HepG2 (cell line): Measurements from ENCODE around the gene USP36. TPM values are rescaled to one million over a fixed set of nuclear protein-coding genes. Genes with fewer than 3 reads are reported as not detected.

Source experiments
- ARNTL ChIP-seq: sonication (generic); formaldehyde crosslinking; IDR thresholded peaks from 2 replicates; pipeline ENCODE4 v1.4.0; 2020; ENCODE audit warnings: mild to moderate bottlenecking, missing genetic modification reagents
- ATRX ChIP-seq: sonication (generic); formaldehyde crosslinking; IDR thresholded peaks from 2 replicates; pipeline ENCODE4 v1.4.0; 2020; ENCODE audit warnings: missing genetic modification reagents, borderline replicate concordance
- CERS6 ChIP-seq: sonication (generic); formaldehyde crosslinking; IDR thresholded peaks from 2 replicates; pipeline ENCODE4 v1.5.0; 2020; ENCODE audit warnings: missing genetic modification reagents
- DZIP1 ChIP-seq: sonication (generic); formaldehyde crosslinking; IDR thresholded peaks from 2 replicates; pipeline ENCODE4 v1.5.0; 2020; ENCODE audit warnings: mild to moderate bottlenecking, missing genetic modification reagents
- HCFC1 ChIP-seq: fragments of 150-350 bp; IDR thresholded peaks from 2 replicates; pipeline ENCODE4 v1.6.1; 2014; ENCODE audit warnings: low read depth, low read length
- NONO ChIP-seq, 2 experiments: fragments of 450-650 bp in 1 of 2; sonication (generic) in 1 of 2; formaldehyde crosslinking in 1 of 2; IDR thresholded peaks in 1 of 2; conservative IDR thresholded peaks in 1 of 2; 2 replicates each; pipeline versions ENCODE4 v1.6.1 to v1.8.0; 2017 to 2022; ENCODE audit warnings: mild to moderate bottlenecking in 1 of 2, missing genetic modification reagents in 1 of 2, moderate library complexity in 1 of 2
- NR2F1 ChIP-seq, 2 experiments: fragments of 450-650 bp in 1 of 2; formaldehyde crosslinking in 1 of 2; IDR thresholded peaks; 2 replicates each; pipeline versions ENCODE4 v1.5.0 to v1.6.1; 2016 to 2020; ENCODE audit warnings: mild to moderate bottlenecking in 1 of 2, missing compliant biosample characterization in 1 of 2, missing genetic modification reagents in 1 of 2, moderate library complexity in 1 of 2
- POLR2AphosphoS2 ChIP-seq: IDR thresholded peaks from 2 replicates; pipeline ENCODE4 v1.6.1; 2011; ENCODE audit warnings: low read depth, low read length, improper control_type of control experiment
- PRDM4 ChIP-seq: sonication (generic); formaldehyde crosslinking; IDR thresholded peaks from 2 replicates; pipeline ENCODE4 v1.9.0; 2021; ENCODE audit warnings: missing genetic modification reagents, borderline replicate concordance
- RARA ChIP-seq: IDR thresholded peaks from 2 replicates; pipeline ENCODE4 v1.6.1; 2016; ENCODE audit warnings: missing genetic modification reagents, missing compliant biosample characterization
- SAFB2 ChIP-seq: sonication (generic); formaldehyde crosslinking; IDR thresholded peaks from 2 replicates; pipeline ENCODE4 v1.5.1; 2020; ENCODE audit warnings: missing genetic modification reagents, low read depth, mild to moderate bottlenecking, borderline replicate concordance
- SMARCC2 ChIP-seq: fragments of 450-650 bp; IDR thresholded peaks from 2 replicates; pipeline ENCODE4 v1.6.1; 2017; ENCODE audit warnings: antibody characterized with exemption, mild to moderate bottlenecking
- SOX13 ChIP-seq, 3 experiments: fragments of 450-650 bp in 1 of 3; sonication (generic) in 1 of 3; formaldehyde crosslinking in 1 of 3; IDR thresholded peaks in 2 of 3; conservative IDR thresholded peaks in 1 of 3; 2 replicates each; pipeline versions ENCODE4 v1.5.0 to v1.6.1; 2016 to 2020; ENCODE audit warnings: antibody characterized with exemption in 1 of 3, mild to moderate bottlenecking in 1 of 3, missing compliant biosample characterization in 1 of 3, missing genetic modification reagents in 1 of 3, moderate library complexity in 1 of 3
- SOX6 ChIP-seq, 2 experiments: fragments of 450-650 bp in 1 of 2; sonication (generic) in 1 of 2; formaldehyde crosslinking in 1 of 2; IDR thresholded peaks; 2 replicates each; pipeline versions ENCODE4 v1.4.0 to v1.6.1; 2017 to 2020; ENCODE audit warnings: antibody characterized with exemption in 1 of 2, mild to moderate bottlenecking in 1 of 2, missing genetic modification reagents in 1 of 2
- ZBTB2 ChIP-seq: sonication (generic); formaldehyde crosslinking; IDR thresholded peaks from 2 replicates; pipeline ENCODE4 v1.8.0; 2022; ENCODE audit warnings: low read depth, missing genetic modification reagents
- ZNF326 ChIP-seq: sonication (generic); formaldehyde crosslinking; IDR thresholded peaks from 2 replicates; pipeline ENCODE4 v1.4.0; 2020; ENCODE audit warnings: missing genetic modification reagents, borderline replicate concordance
- ZNF749 ChIP-seq: sonication (generic); formaldehyde crosslinking; IDR thresholded peaks from 2 replicates; pipeline ENCODE4 v1.8.0; 2022; ENCODE audit warnings: mild to moderate bottlenecking, missing genetic modification reagents, moderate library complexity, borderline replicate concordance
- ZNF782 ChIP-seq: sonication (generic); formaldehyde crosslinking; IDR thresholded peaks from 2 replicates; pipeline ENCODE4 v1.4.0; 2020; ENCODE audit warnings: missing genetic modification reagents, mild to moderate bottlenecking, borderline replicate concordance
- ZNF784 ChIP-seq: sonication (generic); formaldehyde crosslinking; IDR thresholded peaks from 2 replicates; pipeline ENCODE4 v1.5.1; 2020; ENCODE audit warnings: missing genetic modification reagents, mild to moderate bottlenecking, borderline replicate concordance
- polyA plus RNA-seq, 8 experiments: library from polyadenylated mRNA; depleted of rRNA in 3 of 8; stranded (reverse) in 7 of 8; unstranded in 1 of 8; fragments of >200 nt; fragmentation: Illumina TruSeq in 4 of 8; extraction: Trizol in 4 of 8; gene quantifications; 2 replicates each; pipeline versions ENCODE4 v1.2.1 to v1.2.3, GENCODE V29; 2011 to 2016; ENCODE audit warnings: low read depth in 4 of 8, missing spikeins in 1 of 8, mixed read lengths in 1 of 8; ENCODE audit not compliant: insufficient read depth in 1 of 8
- total RNA-seq, 5 experiments: library from RNA; depleted of rRNA; stranded (reverse); fragments of >200 nt; fragmentation: Illumina TruSeq; extraction: Trizol; gene quantifications; 2 replicates each; pipeline ENCODE4 v1.2.3, GENCODE V29; 2016; ENCODE audit warnings: low read depth in 1 of 5

Gene USP36
- total and polyA plus RNA-seq, 2 of the 13 experiments (the other 11 are each of a cell fraction or from before 2014, with no cell fraction given): 29.6 to 45.9 TPM

GRCh38 chr17:78783711-78784324 is 56.8 kb downstream of the USP36 start (continued):
- no peak for TF ChIP-seq DZIP1 (CRISPR knock-in tag)
- no peak for TF ChIP-seq SOX6 (IDR thresholded peaks at IDR 0.05)
- TF ChIP-seq SOX6 (CRISPR knock-in tag; IDR thresholded peaks at IDR 0.05): no peak
- TF ChIP-seq POLR2AphosphoS2: 0 out of 2 replicates have a peak, but pooled peaks have one; percentile 5
- TF ChIP-seq PRDM4 (CRISPR knock-in tag): no peak
- no peak for TF ChIP-seq CERS6 (CRISPR knock-in tag)
- TF ChIP-seq ZNF784 (CRISPR knock-in tag): 0 out of 2 replicates have a peak, but pooled peaks have one; percentile 45
- no peak for TF ChIP-seq ZNF326 (CRISPR knock-in tag)
- 0 out of 2 replicates have a peak, but pooled peaks have one; percentile 41 for TF ChIP-seq SAFB2 (CRISPR knock-in tag)
- no peak for TF ChIP-seq ZBTB2 (CRISPR knock-in tag)
- no peak for TF ChIP-seq ARNTL
- TF ChIP-seq SMARCC2: no peak
- TF ChIP-seq SOX13 (IDR thresholded peaks at IDR 0.05): no peak
- TF ChIP-seq SOX13 (CRISPR knock-in tag; conservative IDR thresholded peaks at IDR 0.05 in 1 of 2, IDR thresholded peaks at IDR 0.05 in 1 of 2): no peak
- no peak for TF ChIP-seq ATRX (CRISPR knock-in tag)
- TF ChIP-seq ZNF749 (CRISPR knock-in tag): no peak
- peak in 1 of 2 experiments; percentile 35; a peak in 1 of 4 replicates for TF ChIP-seq NR2F1 (CRISPR knock-in tag; IDR thresholded peaks at IDR 0.05)
- TF ChIP-seq NONO (IDR thresholded peaks at IDR 0.05): no peak
- TF ChIP-seq NONO (CRISPR knock-in tag; conservative IDR thresholded peaks at IDR 0.05): no peak
- no peak for TF ChIP-seq ZNF782
- TF ChIP-seq HCFC1: no peak
- peak; percentile 41; the same call in 1 of the 2 replicates for TF ChIP-seq RARA (CRISPR knock-in tag)
